Measurements from ENCODE around the gene TRIM9. TPM values are rescaled to one million over a fixed set of nuclear protein-coding genes. Genes with fewer than 3 reads are reported as not detected.

The TRIM9 gene
- total and polyA plus RNA-seq, 9 of the 15 experiments (the other 6 are each of a cell fraction or from before 2014, with no cell fraction given), result 0.03 to 0.15 (median 0.04) TPM; not detected in 4

DNA sequence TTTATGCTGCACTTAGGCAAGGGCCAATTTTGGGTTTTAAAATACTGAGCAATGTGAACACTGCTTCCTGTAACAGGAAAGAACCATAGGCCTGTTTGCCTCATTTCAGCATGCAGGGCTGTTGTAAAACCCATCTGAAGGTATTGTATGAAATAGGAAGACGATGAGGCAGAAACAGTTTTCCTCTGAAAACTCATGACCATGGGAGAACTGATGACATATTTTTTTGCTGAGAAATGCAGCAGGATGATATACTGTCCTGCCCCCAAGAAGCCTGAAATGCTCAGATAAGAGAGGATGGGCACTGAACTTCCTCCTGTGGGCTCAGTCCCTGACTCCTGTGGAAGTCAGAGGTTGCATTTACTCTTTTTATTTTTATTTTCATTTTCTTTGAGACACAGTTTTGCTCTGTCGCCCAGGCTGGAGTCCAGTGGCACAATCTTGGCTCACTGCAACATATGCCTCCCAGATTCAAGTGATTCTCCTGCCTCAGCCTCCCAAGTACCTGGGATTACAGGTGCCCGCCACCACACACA lies 168.0 kb downstream of the TRIM9 start (continued):
- TF ChIP-seq CEBPZ (IDR thresholded peaks at IDR 0.05; ENCODE audit: borderline replicate concordance, low read depth, low read length) (no peak), STAT5A (IDR thresholded peaks at IDR 0.05; ENCODE audit: borderline replicate concordance, low read length) (peak; percentile 43; the same call in 1 of the 2 replicates), PRDM10 (IDR thresholded peaks at IDR 0.05; ENCODE audit: partially characterized antibody) (no peak), MTA2 (IDR thresholded peaks at IDR 0.05; ENCODE audit: low read depth) (peak; percentile 74), SMAD4 (CRISPR knock-in tag; conservative IDR thresholded peaks at IDR 0.05) (peak; percentile 66; the same call in 1 of the 2 replicates), TCF3 (CRISPR knock-in tag; IDR thresholded peaks at IDR 0.05) (peak; percentile 89), DMBX1 (CRISPR knock-in tag; IDR thresholded peaks at IDR 0.05; ENCODE audit: borderline replicate concordance) (peak; percentile 21; the same call in 1 of the 2 replicates), KDM1A (IDR thresholded peaks at IDR 0.05) (peak; percentile 29 to 54; a peak in 2 of 4 replicates), POU5F1 (IDR thresholded peaks at IDR 0.05; ENCODE audit: borderline replicate concordance, low read depth, low read length, partially characterized antibody) (no peak), DPF2 (IDR thresholded peaks at IDR 0.05) (peak; percentile 90), CBFA2T2 (conservative IDR thresholded peaks at IDR 0.05) (peak; percentile 75), ZNF274 (IDR thresholded peaks at IDR 0.05; ENCODE audit: borderline replicate concordance, low read depth, low read length) (no peak), FOXM1 (IDR thresholded peaks at IDR 0.05; ENCODE audit: low read depth) (peak; percentile 40; the same call in 1 of the 2 replicates), FOXM1 (CRISPR knock-in tag; IDR thresholded peaks at IDR 0.05; ENCODE audit: low read depth) (no peak), ELF4 (CRISPR knock-in tag; IDR thresholded peaks at IDR 0.05) (no peak), FUS (optimal IDR thresholded peaks at IDR 0.05; ENCODE audit: low read depth, low read length) (no peak), KLF6 (CRISPR knock-in tag; IDR thresholded peaks at IDR 0.05; ENCODE audit: borderline replicate concordance) (peak; percentile 29; the same call in 1 of the 2 replicates)
- TF ChIP-seq, protein P1, sequence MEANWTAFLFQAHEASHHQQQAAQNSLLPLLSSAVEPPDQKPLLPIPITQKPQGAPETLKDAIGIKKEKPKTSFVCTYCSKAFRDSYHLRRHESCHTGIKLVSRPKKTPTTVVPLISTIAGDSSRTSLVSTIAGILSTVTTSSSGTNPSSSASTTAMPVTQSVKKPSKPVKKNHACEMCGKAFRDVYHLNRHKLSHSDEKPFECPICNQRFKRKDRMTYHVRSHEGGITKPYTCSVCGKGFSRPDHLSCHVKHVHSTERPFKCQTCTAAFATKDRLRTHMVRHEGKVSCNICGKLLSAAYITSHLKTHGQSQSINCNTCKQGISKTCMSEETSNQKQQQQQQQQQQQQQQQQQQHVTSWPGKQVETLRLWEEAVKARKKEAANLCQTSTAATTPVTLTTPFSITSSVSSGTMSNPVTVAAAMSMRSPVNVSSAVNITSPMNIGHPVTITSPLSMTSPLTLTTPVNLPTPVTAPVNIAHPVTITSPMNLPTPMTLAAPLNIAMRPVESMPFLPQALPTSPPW (CRISPR knock-in tag; IDR thresholded peaks at IDR 0.05), result peak; percentile 41; the same call in 1 of the 2 replicates
- TF ChIP-seq, protein P2, sequence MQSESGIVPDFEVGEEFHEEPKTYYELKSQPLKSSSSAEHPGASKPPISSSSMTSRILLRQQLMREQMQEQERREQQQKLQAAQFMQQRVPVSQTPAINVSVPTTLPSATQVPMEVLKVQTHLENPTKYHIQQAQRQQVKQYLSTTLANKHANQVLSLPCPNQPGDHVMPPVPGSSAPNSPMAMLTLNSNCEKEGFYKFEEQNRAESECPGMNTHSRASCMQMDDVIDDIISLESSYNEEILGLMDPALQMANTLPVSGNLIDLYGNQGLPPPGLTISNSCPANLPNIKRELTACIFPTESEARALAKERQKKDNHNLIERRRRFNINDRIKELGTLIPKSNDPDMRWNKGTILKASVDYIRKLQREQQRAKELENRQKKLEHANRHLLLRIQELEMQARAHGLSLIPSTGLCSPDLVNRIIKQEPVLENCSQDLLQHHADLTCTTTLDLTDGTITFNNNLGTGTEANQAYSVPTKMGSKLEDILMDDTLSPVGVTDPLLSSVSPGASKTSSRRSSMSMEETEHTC (IDR thresholded peaks at IDR 0.05), result peak; percentile 73; the same call in 1 of the 2 replicates

Data from K562 (cell line).